HepG2 (cell line): ENCODE measurements around the gene IGFLR1. TPM values are rescaled to one million over a fixed set of nuclear protein-coding genes. Genes with fewer than 3 reads are reported as not detected.

Experiments
- DZIP1 ChIP-seq: sonication (generic); formaldehyde crosslinking; IDR thresholded peaks from 2 replicates; pipeline ENCODE4 v1.5.0; 2020; ENCODE audit warnings: mild to moderate bottlenecking, missing genetic modification reagents
- GPBP1L1 ChIP-seq: sonication (generic); formaldehyde crosslinking; IDR thresholded peaks from 2 replicates; pipeline ENCODE4 v1.5.0; 2020; ENCODE audit warnings: mild to moderate bottlenecking, missing genetic modification reagents
- MAZ ChIP-seq, 2 experiments: sonication (generic) in 1 of 2; formaldehyde crosslinking in 1 of 2; IDR thresholded peaks; 2 replicates each; pipeline versions ENCODE4 v1.5.0 to v1.6.1; 2012 to 2020; ENCODE audit warnings: low read depth in 2 of 2, mild to moderate bottlenecking in 2 of 2, borderline replicate concordance in 1 of 2, improper control_type of control experiment in 1 of 2, low read length in 1 of 2, missing genetic modification reagents in 1 of 2, moderate library complexity in 1 of 2
- NRL ChIP-seq: sonication (generic); formaldehyde crosslinking; IDR thresholded peaks from 2 replicates; pipeline ENCODE4 v1.5.0; 2020; ENCODE audit warnings: missing genetic modification reagents, mild to moderate bottlenecking, moderate library complexity, borderline replicate concordance
- SOX6 ChIP-seq, 2 experiments: fragments of 450-650 bp in 1 of 2; sonication (generic) in 1 of 2; formaldehyde crosslinking in 1 of 2; IDR thresholded peaks; 2 replicates each; pipeline versions ENCODE4 v1.4.0 to v1.6.1; 2017 to 2020; ENCODE audit warnings: antibody characterized with exemption in 1 of 2, mild to moderate bottlenecking in 1 of 2, missing genetic modification reagents in 1 of 2
- THYN1 ChIP-seq: sonication (generic); formaldehyde crosslinking; IDR thresholded peaks from 2 replicates; pipeline ENCODE4 v1.8.1; 2023; ENCODE audit warnings: low read depth, mild to moderate bottlenecking, moderate library complexity, missing genetic modification reagents, borderline replicate concordance
- ZBTB38 ChIP-seq: sonication (generic); formaldehyde crosslinking; IDR thresholded peaks from 2 replicates; pipeline ENCODE4 v1.5.1; 2020; ENCODE audit warnings: mild to moderate bottlenecking, missing genetic modification reagents
- ZEB1 ChIP-seq: IDR thresholded peaks from 2 replicates; pipeline ENCODE4 v1.6.1; 2012; ENCODE audit warnings: mild to moderate bottlenecking, low read depth, inconsistent platforms; ENCODE audit not compliant: insufficient replicate concordance
- ZNF318 ChIP-seq: sonication (generic); formaldehyde crosslinking; IDR thresholded peaks from 2 replicates; pipeline ENCODE4 v1.4.0; 2020; ENCODE audit warnings: mild to moderate bottlenecking, missing genetic modification reagents
- ZNF350 ChIP-seq: sonication (generic); formaldehyde crosslinking; IDR thresholded peaks from 2 replicates; pipeline ENCODE4 v1.4.0; 2020; ENCODE audit warnings: mild to moderate bottlenecking, low read depth, missing genetic modification reagents, borderline replicate concordance
- ZNF530 ChIP-seq: sonication (generic); formaldehyde crosslinking; IDR thresholded peaks from 2 replicates; pipeline ENCODE4 v1.5.0; 2020; ENCODE audit warnings: low read depth, mild to moderate bottlenecking, missing genetic modification reagents
- ZNF546 ChIP-seq: sonication (generic); formaldehyde crosslinking; conservative IDR thresholded peaks from 2 replicates; pipeline ENCODE4 v1.8.1; 2023; ENCODE audit warnings: mild to moderate bottlenecking, missing genetic modification reagents
- ZNF570 ChIP-seq: sonication (generic); formaldehyde crosslinking; IDR thresholded peaks from 2 replicates; pipeline ENCODE4 v1.4.0; 2020; ENCODE audit warnings: mild to moderate bottlenecking, missing genetic modification reagents, borderline replicate concordance
- ZNF713 ChIP-seq: sonication (generic); formaldehyde crosslinking; IDR thresholded peaks from 2 replicates; pipeline ENCODE4 v1.4.0; 2020; ENCODE audit warnings: mild to moderate bottlenecking, missing genetic modification reagents
- polyA plus RNA-seq, 8 experiments: library from polyadenylated mRNA; depleted of rRNA in 3 of 8; stranded (reverse) in 7 of 8; unstranded in 1 of 8; fragments of >200 nt; fragmentation: Illumina TruSeq in 4 of 8; extraction: Trizol in 4 of 8; gene quantifications; 2 replicates each; pipeline versions ENCODE4 v1.2.1 to v1.2.3, GENCODE V29; 2011 to 2016; ENCODE audit warnings: low read depth in 4 of 8, missing spikeins in 1 of 8, mixed read lengths in 1 of 8; ENCODE audit not compliant: insufficient read depth in 1 of 8
- total RNA-seq, 5 experiments: library from RNA; depleted of rRNA; stranded (reverse); fragments of >200 nt; fragmentation: Illumina TruSeq; extraction: Trizol; gene quantifications; 2 replicates each; pipeline ENCODE4 v1.2.3, GENCODE V29; 2016; ENCODE audit warnings: low read depth in 1 of 5

Gene IGFLR1
- total and polyA plus RNA-seq, 2 of the 13 experiments (the other 11 are each of a cell fraction or from before 2014, with no cell fraction given) = 5.4 to 8.9 TPM

GRCh38 chr19:35783469-35784434 is 41.5 kb upstream of the IGFLR1 start (continued):
- TF ChIP-seq ZNF318 (no peak), ZNF713 (CRISPR knock-in tag) (no peak), ZEB1 (no peak), ZNF350 (no peak), DZIP1 (CRISPR knock-in tag) (no peak), ZBTB38 (peak; percentile 41; the same call in 1 of the 2 replicates), NRL (CRISPR knock-in tag) (no peak), THYN1 (CRISPR knock-in tag) (no peak), ZNF530 (CRISPR knock-in tag) (no peak), SOX6 (IDR thresholded peaks at IDR 0.05) (no peak), SOX6 (CRISPR knock-in tag; IDR thresholded peaks at IDR 0.05) (no peak), ZNF546 (CRISPR knock-in tag) (no peak), MAZ (IDR thresholded peaks at IDR 0.05; ENCODE audit: borderline replicate concordance, low read depth, low read length) (no peak), MAZ (CRISPR knock-in tag; IDR thresholded peaks at IDR 0.05; ENCODE audit: low read depth) (no peak), GPBP1L1 (CRISPR knock-in tag) (no peak), ZNF570 (CRISPR knock-in tag) (no peak)
